ENCODE measurements around the gene IL2RG. TPM values are rescaled to one million over a fixed set of nuclear protein-coding genes. Genes with fewer than 3 reads are reported as not detected.

IL2RG gene
- total RNA-seq, 1 donor from 2014 or later: 502 TPM

- intact Hi-C loops (cut with micrococcal nuclease): no loop called here
Observed at GRCh38 chrX:71109051-71109450, 2.3 kb downstream of the IL2RG start.

GRCh38 chrX:71107762-71108360, 3.5 kb downstream of the IL2RG start:
- intact Hi-C loops (cut with micrococcal nuclease): no loop called here

- intact Hi-C loops (cut with micrococcal nuclease): no loop called here
Observed at GRCh38 chrX:71107245-71107644, 4.1 kb downstream of the IL2RG start.

DNA sequence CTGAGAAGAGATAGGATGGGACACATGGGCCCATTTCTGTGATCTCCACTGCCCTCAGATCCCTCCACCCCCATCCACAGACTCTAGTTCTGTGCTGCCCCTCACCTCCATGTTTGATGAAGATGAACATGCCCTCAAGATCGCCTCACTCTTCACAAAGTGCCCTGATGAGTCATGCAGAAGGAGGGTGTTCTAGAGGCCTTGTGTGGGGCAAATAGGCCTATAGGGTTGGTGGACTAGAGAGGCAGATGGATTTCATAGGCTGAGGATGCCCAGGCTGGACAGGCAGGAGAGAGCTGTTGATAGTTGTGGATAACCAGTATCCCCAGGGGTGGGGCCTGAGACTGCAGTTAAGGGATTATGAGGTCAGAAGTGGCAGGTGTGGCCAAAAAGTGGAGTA, 5.0 kb downstream of the IL2RG start, which contains the start of gene CXorf65:
TSS of gene CXorf65 (minus strand) at position 314 of the 400 bp plus-strand sequence. CDS start at position 130, 184 bp downstream.
- intact Hi-C loops (cut with micrococcal nuclease): no loop called here

DNA sequence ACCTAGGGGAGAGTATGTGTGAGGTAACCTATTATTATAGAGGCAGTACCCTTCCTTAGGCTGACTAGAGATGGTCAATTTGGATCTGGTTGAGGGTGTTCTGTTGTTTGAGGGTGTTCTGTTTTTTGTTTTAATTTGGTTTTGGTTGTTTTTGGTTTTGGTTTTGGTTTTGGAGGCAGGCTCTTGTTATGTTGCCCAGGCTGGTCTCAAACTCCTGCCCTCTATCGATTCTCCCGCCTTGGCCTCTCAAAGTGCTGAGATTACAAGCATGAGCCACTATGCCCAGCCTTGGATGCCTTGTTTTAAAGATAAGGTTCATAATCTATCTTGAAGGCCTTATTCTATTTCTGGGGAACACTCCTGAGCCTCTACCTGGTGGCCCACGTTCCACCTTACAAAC, 5.7 kb downstream of the IL2RG start:
- intact Hi-C loops (cut with micrococcal nuclease): no loop called here

- intact Hi-C loops (cut with micrococcal nuclease): loop anchor here (1.0 to 2.0 kb wide), 2 partner anchors 8 to 15 kb away; partner anchors contain the start of genes IL2RG and MED12
Observed at GRCh38 chrX:71103110-71103983, 8.0 kb downstream of the IL2RG start.

- intact Hi-C loops (cut with micrococcal nuclease): loop anchor here (2.0 kb wide), 1 partner anchor 17 kb away; the partner anchor contains the start of gene MED12
Observed at GRCh38 chrX:71102292-71102691, 9.1 kb downstream of the IL2RG start.

- intact Hi-C loops (cut with micrococcal nuclease): no loop called here
Observed at GRCh38 chrX:71100581-71101505, 10.5 kb downstream of the IL2RG start.

- intact Hi-C loops (cut with micrococcal nuclease): loop anchor here (5.0 kb wide), 1 partner anchor 183 kb away; the partner anchor contains the start of gene NONO
Observed at GRCh38 chrX:71099736-71100135, 11.6 kb downstream of the IL2RG start.

DNA sequence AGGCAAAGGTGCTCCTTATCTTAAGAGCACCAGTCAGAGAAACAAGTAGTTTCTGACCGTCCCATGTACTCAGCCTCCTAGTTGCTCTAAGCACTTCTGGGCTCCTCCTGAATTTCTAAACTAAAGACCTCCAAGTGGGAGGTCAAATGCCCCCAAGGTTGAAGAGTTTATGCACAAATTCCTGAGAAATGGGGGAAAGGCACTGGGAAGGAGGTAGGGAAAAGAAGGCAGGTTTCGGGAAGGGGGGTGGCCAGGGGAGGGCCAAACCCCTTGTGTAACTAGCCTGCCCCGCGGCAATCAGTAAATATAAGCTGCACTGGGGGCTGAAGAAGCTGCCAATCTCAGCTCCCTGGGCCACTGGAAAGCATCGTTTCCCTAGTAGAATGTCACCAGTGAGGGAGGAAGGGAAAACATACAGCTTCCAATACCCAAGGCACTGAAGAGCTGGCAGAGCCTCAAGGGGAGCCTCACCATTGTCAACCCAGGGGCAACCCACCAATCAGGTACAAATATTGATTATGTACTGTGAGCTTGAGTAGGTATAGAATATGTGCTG, 12.3 kb downstream of the IL2RG start:
- intact Hi-C loops (cut with micrococcal nuclease): loop anchor here (1.0 to 5.0 kb wide), 3 partner anchors 30 to 183 kb away; partner anchors contain the start of gene NONO

DNA sequence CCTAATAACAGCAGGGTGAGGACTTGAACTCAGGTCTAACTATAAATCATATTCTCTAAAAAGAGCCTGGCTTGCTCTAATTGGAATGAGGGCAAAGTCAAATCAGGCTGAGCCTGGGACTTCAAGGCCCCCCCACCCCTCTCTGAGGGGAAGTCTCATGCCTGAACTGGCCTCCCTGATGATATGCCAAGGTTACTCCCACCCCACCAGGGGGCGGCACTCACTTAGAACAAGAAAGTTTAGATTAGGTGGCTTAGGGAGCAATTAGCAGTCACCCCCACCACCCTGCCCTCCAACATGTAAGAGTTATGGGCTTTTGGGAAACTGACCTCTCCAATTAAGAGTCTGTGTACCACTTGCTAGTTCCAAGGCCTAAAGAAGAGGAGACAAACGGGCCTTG, 13.1 kb downstream of the IL2RG start:
- intact Hi-C loops (cut with micrococcal nuclease): loop anchor here (1.0 to 5.0 kb wide), 3 partner anchors 31 to 184 kb away; partner anchors contain the start of gene NONO

DNA sequence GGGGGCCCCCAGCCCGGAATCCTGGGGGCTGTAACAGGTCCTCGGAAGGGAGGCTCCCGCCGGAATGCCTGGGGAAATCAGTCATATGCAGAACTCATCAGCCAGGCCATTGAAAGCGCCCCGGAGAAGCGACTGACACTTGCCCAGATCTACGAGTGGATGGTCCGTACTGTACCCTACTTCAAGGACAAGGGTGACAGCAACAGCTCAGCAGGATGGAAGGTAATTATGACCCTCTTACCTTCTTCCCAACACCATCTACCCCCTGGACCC, 14.7 kb downstream of the IL2RG start:
- intact Hi-C loops (cut with micrococcal nuclease): loop anchor here (1.0 to 5.0 kb wide), 2 partner anchors 15 to 186 kb away; partner anchors contain the start of genes IL2RG and NONO

- intact Hi-C loops (cut with micrococcal nuclease): loop anchor here (1.0 to 5.0 kb wide), 3 partner anchors 15 to 186 kb away; partner anchors contain the start of genes IL2RG, NONO and SNX12
Observed at GRCh38 chrX:71095981-71096759, 15.2 kb downstream of the IL2RG start.

DNA sequence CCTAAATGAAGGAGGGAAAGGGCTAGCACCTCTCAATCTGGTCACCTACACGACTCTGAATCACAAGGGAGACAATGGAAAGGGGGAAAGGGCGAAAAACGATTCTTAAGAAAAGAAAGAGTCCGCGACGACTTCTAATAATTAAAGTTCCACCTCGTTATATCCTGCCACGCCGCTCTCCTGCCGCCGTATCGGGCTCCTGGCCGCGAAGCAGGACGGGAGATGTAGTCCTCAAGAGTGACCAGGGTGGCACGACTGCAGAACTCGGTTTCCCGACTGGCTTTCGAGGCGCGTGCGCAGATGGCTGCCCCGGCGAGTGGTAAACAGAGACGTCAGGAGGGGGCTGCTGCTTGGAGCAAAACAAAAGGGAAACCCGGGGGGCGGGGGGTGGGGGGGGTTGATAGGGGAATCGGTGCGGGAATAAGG, 15.8 kb downstream of the IL2RG start, which contains the start of gene FOXO4:
TSS of gene FOXO4 (plus strand) at position 297 of the 426 bp plus-strand sequence. CDS start 678 bp downstream, outside the sequence.
- intact Hi-C loops (cut with micrococcal nuclease): loop anchor here (1.0 to 5.0 kb wide), 2 partner anchors 27 to 187 kb away; partner anchors contain the start of genes NONO and SNX12

- intact Hi-C loops (cut with micrococcal nuclease): loop anchor here (1.0 to 5.0 kb wide), 2 partner anchors 27 to 187 kb away; partner anchors contain the start of genes NONO and SNX12
Observed at GRCh38 chrX:71095033-71095432, 16.3 kb downstream of the IL2RG start.

- intact Hi-C loops (cut with micrococcal nuclease): no loop called here
Observed at GRCh38 chrX:71091263-71091662, 20.1 kb downstream of the IL2RG start.

DNA sequence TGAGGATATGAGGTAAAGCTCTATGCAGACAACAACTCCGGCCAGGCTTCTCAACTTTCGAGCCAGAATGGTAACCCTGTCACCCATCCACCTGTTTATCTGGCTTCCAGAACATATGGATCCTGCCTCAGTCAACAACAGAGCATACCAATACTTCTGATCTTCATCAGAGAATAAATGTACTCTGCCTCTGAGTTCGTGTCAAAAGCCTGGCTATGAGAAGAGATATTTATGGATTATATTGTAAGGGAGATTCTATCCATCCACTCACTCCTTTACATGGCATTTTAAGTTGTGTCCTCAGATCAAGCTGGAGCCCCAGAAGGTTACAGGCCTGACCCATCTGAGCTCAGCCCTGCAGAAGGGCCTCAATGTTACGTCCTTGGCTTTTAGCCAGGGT, 25.5 kb downstream of the IL2RG start:
- intact Hi-C loops (cut with micrococcal nuclease): no loop called here

GRCh38 chrX:71082822-71083221, 28.6 kb downstream of the IL2RG start:
- intact Hi-C loops (cut with micrococcal nuclease): no loop called here

- intact Hi-C loops (cut with micrococcal nuclease): no loop called here
Observed at GRCh38 chrX:71082124-71082647, 29.2 kb downstream of the IL2RG start.

All from T-helper 2 cell treated with Interferon-gamma antibody and Interleukin-4, amounts not matched to agents 100 ng/mL and 5 ng/mL, for 36 hours (primary cell).